ENCODE measurements around the gene CDC42BPA.
"Not testable (repeated sequence)": the region's sequence is repeated elsewhere in the genome, so short reads cannot be mapped to it uniquely, and the experiment has no call there.

The CDC42BPA gene

DNA sequence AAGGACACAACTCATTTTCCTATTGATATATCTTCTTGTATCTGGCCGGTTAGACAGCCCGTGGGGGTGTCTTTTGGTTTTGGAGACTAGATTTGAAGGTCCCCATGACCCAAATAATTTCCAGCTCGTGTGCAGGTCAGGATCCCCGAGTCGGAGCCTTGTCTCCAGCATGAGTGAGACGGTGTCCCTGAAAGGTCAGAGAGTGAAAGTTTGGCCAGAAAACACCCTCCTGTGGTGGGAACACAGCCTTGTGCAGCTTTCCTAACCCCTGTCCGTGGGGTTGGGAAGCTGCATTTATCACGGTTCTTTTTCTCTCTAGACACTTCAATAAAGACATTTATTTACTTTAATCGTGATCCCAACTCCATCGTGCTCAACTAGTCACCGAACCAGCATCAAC, 360.6 kb downstream of the CDC42BPA start:
- TF ChIP-seq EZH2 (IDR thresholded peaks at IDR 0.05; ENCODE audit: borderline replicate concordance, low read depth, low read length, severe bottlenecking): no peak
- TF ChIP-seq, protein P1, sequence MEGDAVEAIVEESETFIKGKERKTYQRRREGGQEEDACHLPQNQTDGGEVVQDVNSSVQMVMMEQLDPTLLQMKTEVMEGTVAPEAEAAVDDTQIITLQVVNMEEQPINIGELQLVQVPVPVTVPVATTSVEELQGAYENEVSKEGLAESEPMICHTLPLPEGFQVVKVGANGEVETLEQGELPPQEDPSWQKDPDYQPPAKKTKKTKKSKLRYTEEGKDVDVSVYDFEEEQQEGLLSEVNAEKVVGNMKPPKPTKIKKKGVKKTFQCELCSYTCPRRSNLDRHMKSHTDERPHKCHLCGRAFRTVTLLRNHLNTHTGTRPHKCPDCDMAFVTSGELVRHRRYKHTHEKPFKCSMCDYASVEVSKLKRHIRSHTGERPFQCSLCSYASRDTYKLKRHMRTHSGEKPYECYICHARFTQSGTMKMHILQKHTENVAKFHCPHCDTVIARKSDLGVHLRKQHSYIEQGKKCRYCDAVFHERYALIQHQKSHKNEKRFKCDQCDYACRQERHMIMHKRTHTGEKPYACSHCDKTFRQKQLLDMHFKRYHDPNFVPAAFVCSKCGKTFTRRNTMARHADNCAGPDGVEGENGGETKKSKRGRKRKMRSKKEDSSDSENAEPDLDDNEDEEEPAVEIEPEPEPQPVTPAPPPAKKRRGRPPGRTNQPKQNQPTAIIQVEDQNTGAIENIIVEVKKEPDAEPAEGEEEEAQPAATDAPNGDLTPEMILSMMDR (IDR thresholded peaks at IDR 0.05; ENCODE audit: borderline replicate concordance, extremely low read depth, low read length, poor library complexity, severe bottlenecking): no peak
- Histone ChIP-seq H3K27ac (ENCODE audit: low read length) (no peak overlapping the region), H2AFZ (ENCODE audit: low read depth, low read length) (no peak overlapping the region), H3K79me2 (ENCODE audit: insufficient read depth, low read length) (peaks cover 34% of the 10 kb centered on the region), H3K4me1 (ENCODE audit: insufficient read depth, low read length) (no peaks in the 10 kb centered on the region), H4K20me1 (ENCODE audit: insufficient read depth, low read length) (peaks cover 16% of the 10 kb centered on the region), H3K36me3 (ENCODE audit: insufficient read depth, low read length) (no peaks in the 10 kb centered on the region), H3K4me3 (ENCODE audit: low read depth in 1 of 2, low read length in 2 of 2) (no peak overlapping the region), H3K9me3 (ENCODE audit: insufficient read depth, low read length, severe bottlenecking) (peaks cover 10% of the 10 kb centered on the region), H3K9ac (ENCODE audit: low read depth, low read length) (no peak overlapping the region), H3K27me3 (ENCODE audit: insufficient read depth, low read length, poor library complexity) (no peaks in the 10 kb centered on the region), H3K4me2 (ENCODE audit: insufficient read depth, low read length) (no peak overlapping the region)
- ATAC-seq (ENCODE audit: insufficient read depth, low read depth) (no peak), DNase-seq (no peak)

DNA sequence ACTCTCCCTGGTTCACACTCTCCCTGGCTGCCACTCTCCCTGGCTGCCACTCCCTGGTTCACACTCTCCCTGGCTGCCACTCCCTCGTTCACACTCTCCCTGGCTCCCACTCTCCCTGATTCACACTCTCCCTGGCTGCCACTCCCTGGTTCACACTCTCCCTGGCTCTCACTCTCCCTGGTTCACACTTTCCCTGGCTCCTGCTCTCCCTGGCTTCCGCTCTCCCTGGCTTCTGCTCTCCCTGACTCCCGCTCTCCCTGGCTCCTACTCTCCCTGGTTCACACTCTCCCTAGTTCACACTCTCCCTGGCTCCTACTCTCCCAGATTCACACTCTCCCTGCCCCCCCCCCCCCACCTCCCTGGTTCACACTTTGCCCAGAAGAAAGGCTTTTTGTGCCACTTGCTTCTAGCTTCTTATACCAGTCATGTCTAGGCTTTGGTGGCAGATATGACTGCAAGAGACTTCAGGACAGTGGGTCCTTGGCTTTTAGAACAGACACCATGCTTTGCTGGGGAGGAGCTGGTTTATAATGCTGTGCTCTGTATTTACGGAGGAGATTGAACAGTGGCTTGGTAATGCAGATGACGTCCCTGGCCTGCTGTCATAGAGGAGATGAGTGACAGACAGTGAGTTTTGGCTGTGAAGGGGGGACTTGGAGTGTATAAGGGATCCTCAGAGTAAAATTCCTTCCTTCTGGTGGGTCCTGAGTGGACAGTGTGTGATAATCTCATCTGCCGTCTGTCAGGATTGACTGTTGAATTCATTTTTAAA, 361.2 kb downstream of the CDC42BPA start:
- no peak overlapping the region for H3K27ac ChIP-seq (ENCODE audit: low read length)
- H3K4me2 ChIP-seq (ENCODE audit: insufficient read depth, low read length): no peak overlapping the region
- H3K9me3 ChIP-seq (ENCODE audit: insufficient read depth, low read length, severe bottlenecking): peaks cover 10% of the 10 kb centered on the region
- DNase-seq (no peak), ATAC-seq (ENCODE audit: insufficient read depth, low read depth) (no peak)
- no peaks in the 10 kb centered on the region for H3K36me3 ChIP-seq (ENCODE audit: insufficient read depth, low read length)
- H4K20me1 ChIP-seq (ENCODE audit: insufficient read depth, low read length): peaks cover 12% of the 10 kb centered on the region
- H3K4me3 ChIP-seq (ENCODE audit: low read depth in 1 of 2, low read length in 2 of 2): no peak overlapping the region
- TF ChIP-seq, protein P1 (IDR thresholded peaks at IDR 0.05; ENCODE audit: borderline replicate concordance, extremely low read depth, low read length, poor library complexity, severe bottlenecking): no peak
- TF ChIP-seq EZH2 (IDR thresholded peaks at IDR 0.05; ENCODE audit: borderline replicate concordance, low read depth, low read length, severe bottlenecking): no peak
- H3K4me1 ChIP-seq (ENCODE audit: insufficient read depth, low read length): no peaks in the 10 kb centered on the region
- H3K9ac ChIP-seq (ENCODE audit: low read depth, low read length): no peak overlapping the region
- no peak overlapping the region for H2AFZ ChIP-seq (ENCODE audit: low read depth, low read length)
- peaks cover 31% of the 10 kb centered on the region for H3K79me2 ChIP-seq (ENCODE audit: insufficient read depth, low read length)
- no peaks in the 10 kb centered on the region for H3K27me3 ChIP-seq (ENCODE audit: insufficient read depth, low read length, poor library complexity)

DNA sequence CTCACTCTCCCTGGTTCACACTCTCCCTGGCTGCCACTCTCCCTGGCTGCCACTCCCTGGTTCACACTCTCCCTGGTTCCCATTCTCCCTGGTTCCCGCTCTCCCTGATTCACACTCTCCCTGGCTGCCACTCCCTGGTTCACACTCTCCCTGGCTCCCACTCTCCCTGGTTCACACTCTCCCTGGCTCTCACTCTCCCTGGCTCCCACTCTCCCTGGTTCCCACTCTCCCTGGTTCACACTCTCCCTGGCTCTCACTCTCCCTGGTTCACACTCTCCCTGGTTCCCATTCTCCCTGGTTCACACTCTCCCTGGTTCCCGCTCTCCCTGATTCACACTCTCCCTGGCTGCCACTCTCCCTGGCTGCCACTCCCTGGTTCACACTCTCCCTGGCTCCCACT, 362.4 kb downstream of the CDC42BPA start:
- not testable (repeated sequence) for H3K9me3 ChIP-seq (ENCODE audit: insufficient read depth, low read length, severe bottlenecking); H2AFZ ChIP-seq (ENCODE audit: low read depth, low read length); H3K4me3 ChIP-seq (ENCODE audit: low read depth in 1 of 2, low read length in 2 of 2); DNase-seq; H3K9ac ChIP-seq (ENCODE audit: low read depth, low read length); ATAC-seq (ENCODE audit: insufficient read depth, low read depth); H4K20me1 ChIP-seq (ENCODE audit: insufficient read depth, low read length); H3K4me1 ChIP-seq (ENCODE audit: insufficient read depth, low read length); H3K36me3 ChIP-seq (ENCODE audit: insufficient read depth, low read length); H3K27me3 ChIP-seq (ENCODE audit: insufficient read depth, low read length, poor library complexity); H3K4me2 ChIP-seq (ENCODE audit: insufficient read depth, low read length); H3K27ac ChIP-seq (ENCODE audit: low read length)
- peaks cover 33% of the 10 kb centered on the region for H3K79me2 ChIP-seq (ENCODE audit: insufficient read depth, low read length)

DNA sequence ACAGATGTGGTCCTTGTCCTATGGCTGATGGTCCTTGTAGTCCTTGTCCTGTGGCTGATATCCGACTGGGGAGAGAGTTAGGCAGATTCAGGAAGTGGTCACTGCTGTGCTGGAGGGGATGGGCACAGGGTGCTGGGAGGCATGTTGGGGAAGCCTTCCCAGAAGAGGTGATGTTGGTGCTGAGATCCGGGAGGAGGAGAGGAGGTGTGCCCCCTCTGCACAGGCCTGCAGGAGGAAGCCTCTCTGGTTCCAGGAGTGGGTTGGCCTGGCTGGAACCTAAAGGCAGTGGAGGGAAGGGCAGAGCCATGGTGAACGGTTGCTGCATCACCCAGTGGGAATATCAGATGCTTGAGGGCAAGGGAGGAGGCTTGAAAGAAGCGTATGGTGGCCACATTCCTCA, 363.5 kb downstream of the CDC42BPA start:
- no peak overlapping the region for H3K27ac ChIP-seq (ENCODE audit: low read length)
- no peaks in the 10 kb centered on the region for H3K36me3 ChIP-seq (ENCODE audit: insufficient read depth, low read length)
- DNase-seq (no peak), ATAC-seq (ENCODE audit: insufficient read depth, low read depth) (no peak)
- H3K9me3 ChIP-seq (ENCODE audit: insufficient read depth, low read length, severe bottlenecking): peaks cover 10% of the 10 kb centered on the region
- H3K4me3 ChIP-seq (ENCODE audit: low read depth in 1 of 2, low read length in 2 of 2): no peak overlapping the region
- no peaks in the 10 kb centered on the region for H3K27me3 ChIP-seq (ENCODE audit: insufficient read depth, low read length, poor library complexity)
- peaks cover 13% of the 10 kb centered on the region; the same call in 1 of the 2 replicates for H4K20me1 ChIP-seq (ENCODE audit: insufficient read depth, low read length)
- H3K9ac ChIP-seq (ENCODE audit: low read depth, low read length): no peak overlapping the region
- H3K79me2 ChIP-seq (ENCODE audit: insufficient read depth, low read length): peaks cover 35% of the 10 kb centered on the region
- no peak overlapping the region for H2AFZ ChIP-seq (ENCODE audit: low read depth, low read length)
- H3K4me1 ChIP-seq (ENCODE audit: insufficient read depth, low read length): no peaks in the 10 kb centered on the region
- H3K4me2 ChIP-seq (ENCODE audit: insufficient read depth, low read length): no peak overlapping the region
- TF ChIP-seq EZH2 (IDR thresholded peaks at IDR 0.05; ENCODE audit: borderline replicate concordance, low read depth, low read length, severe bottlenecking): no peak
- TF ChIP-seq, protein P1 (IDR thresholded peaks at IDR 0.05; ENCODE audit: borderline replicate concordance, extremely low read depth, low read length, poor library complexity, severe bottlenecking): no peak
